Measurements from ENCODE around the gene RGS1.

RGS1 gene

DNA sequence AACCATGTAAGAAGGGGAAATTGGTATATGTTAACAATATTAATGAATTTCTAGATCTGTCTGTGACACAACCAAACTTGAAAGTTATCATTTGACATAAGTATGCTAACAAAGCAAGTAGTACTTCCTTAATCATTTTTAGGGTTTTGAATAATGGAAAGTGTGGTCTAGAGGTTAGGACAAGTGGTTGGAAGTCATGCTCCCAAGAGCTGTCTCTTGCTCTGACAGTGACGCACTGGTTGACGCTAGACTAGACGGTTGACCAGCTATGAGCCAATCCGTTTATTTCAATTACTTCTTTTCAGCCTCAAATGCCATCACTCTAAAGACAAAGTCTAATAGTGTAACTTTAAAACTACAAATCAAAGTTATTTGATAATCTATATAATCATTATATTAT lies 20.7 kb upstream of the RGS1 start:
- no peak for DNase-seq

DNA sequence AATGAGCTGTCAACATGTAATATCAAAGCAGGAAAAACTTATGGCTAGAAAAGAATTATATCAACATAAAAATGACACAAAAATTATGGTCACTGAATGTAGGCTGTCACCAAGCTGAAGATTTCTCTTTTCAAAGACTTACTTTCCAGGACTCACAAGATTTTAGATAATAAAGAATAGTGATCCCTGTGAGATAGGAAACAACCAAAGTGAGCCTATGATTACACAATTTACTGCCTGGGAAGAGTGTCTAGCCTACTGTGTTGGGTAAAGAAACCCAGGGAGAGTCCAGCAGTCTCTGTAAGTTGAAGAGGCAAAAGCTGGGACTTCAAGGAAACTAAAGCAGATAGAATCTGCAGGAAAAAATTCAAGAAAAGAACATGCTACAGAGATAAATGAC lies 20.2 kb upstream of the RGS1 start:
- DNase-seq, result no peak

DNA sequence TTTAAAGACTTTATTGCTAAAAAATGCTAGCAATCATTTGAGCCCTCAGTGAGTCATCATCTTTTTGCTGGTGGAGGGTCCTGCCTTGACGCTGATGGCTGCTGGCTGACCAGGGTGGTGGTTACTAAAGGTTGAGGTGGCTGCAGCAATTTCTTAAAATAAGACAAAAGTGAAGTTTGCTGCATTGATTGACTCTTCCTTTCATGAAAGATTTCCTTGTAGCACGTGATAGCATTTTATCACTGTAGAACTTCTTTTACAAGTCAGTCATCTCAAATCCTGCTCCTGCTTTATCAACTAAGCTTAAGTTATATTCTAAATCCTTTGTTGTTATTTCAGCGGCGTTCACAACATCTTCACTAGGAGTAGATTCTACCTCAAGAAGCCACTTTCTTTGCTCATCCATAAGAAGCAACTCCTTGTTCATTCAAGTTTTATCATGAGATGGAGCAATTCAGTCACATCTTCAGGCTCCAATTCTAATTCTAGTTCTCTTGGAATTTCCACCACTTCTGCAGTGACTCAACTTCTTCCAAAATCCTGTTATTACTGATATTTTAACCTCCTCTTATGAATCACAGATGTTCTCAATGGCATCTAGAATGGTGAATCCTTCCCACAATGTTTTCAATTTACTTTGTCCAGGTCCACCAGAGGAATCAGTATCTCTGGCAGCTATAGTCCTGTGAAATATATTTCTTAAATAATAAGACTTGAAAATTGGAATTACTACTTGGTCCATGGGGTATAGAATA lies 17.6 kb upstream of the RGS1 start:
- no peak for DNase-seq

DNA sequence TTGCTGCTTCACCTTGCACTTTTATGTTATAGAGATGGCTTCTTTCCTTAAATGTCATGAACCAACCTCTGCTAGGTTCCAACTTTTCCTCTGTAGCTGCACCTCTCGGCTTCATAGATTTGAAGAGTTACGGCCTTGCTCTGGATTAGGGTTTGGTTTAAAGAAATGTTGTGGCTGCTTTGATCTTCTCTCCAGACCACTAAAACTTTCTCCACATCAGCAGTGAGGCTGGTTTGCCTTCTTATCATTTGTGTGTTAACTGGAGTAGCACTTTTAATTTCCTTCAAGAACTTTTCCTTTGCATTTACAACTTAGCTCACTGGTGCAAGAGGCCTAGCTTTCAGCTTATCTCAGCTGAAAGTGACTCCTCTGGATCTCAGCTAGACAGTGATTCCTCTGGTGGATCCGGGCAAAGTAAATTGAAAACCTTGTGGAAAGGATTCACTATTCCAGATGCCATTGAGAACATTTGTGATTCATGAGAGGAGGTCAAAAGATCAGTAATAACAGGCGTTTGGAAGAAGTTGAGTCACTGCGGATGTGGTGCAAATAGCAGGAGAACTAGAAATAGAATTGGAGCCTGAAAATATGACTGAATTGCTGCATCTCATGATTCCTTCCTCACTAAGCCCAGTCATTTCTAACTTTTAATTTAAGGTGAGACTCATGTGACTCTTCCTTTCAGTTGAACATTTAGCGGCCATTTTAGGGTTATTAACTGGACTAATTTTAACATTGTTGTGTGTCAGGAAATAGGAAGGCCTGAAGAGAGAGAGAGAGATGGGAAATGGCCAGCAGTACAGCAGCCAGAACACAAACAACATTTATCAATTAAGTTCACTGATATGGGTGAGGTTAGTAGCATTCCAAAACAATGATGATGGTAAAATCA lies 16.2 kb upstream of the RGS1 start:
- DNase-seq, result no peak

DNA sequence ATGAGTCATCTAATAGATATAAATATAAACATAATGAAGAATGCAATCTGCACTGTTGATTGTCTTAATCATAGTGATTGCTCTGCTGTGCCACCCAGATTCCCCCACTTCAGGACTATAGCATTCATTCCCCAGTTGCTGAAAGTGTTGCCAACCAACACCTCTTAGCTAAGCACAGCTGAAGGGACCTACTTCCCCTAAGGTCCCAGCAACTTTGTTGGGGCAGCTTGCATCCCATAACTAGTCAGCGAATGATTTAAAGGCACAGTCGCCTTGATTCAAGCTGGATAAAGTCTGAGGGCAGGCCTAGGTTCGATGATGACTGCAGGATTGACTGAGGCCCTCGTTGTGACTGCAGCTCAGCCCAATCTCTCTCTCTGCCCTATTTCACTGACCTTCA lies 14.3 kb upstream of the RGS1 start:
- DNase-seq, result no peak

DNA sequence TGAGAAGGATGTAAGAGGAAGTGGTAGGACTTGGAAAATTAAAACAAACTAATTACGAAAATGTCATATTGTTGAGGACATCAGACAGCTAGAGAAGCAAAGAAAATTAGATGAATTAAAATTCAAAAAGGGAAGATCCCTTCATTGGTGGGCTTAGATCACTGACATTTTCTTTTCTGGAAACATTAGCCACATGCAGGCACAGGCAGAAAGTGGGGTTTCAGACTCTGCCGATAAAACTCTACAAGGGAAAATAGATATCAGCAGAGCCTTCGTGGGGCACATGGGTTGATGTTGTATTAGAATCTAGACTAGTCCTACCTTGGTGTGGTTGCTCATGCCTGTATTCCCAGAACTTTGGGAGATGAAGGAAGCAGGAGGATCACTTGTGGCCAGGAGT lies 12.4 kb upstream of the RGS1 start:
- no peak for DNase-seq

DNA sequence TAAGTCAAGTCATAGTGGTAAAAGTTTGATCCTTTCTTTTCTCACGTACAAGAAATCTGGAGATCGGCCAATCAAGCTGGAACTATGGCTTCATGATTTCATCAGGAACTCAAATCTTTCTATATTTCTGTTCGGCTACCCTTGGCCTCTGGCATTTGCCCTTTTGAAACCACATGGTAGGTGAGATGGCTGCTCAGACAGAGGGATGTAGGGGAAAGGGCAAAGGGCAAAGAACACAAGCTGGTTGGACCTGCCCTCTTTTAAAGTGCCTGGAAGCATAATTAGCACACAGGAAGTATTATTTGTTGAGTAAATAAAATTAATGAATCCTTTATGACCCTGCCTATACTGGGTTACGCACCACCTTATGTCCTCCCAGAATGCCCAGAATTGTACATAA lies 11.5 kb upstream of the RGS1 start:
- DNase-seq, result no peak

DNA sequence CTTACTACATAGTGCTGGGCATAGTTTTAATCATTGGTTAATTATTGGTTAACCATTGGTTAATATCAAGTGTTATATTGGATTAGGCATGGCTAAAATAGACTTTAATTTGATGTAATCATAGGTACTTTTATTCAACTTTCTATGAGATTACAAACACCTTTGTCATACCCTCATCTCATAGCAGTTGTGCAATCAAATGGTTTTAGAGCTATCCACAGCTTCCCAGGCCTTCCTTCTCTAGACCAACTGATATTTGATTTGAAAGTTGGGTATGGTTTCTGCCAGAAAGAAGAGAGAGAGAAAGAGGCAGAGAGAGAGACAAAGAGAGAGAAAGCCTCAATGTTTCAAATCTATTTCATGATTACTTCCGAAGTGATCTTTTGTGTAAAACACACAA lies 9.6 kb upstream of the RGS1 start:
- no peak for DNase-seq

DNA sequence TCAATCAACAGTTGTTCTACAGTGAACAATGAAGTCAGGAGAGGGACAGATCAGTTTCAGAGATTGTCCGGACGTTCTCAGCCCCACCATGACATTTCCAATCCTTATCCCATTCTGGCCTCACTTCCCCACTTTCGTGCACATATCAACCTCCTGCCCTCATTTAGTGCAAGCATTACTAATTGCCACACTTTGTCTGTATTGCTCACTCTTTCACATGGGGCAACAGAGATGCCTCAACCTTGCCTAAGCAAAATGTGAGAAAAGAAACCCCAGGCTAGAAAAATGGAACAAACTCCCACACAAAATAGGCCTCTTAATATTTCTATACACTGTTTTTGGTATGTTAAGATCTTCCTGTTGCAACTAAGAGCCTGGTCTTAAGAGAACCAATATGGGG lies 8.9 kb upstream of the RGS1 start:
- DNase-seq, result no peak

DNA sequence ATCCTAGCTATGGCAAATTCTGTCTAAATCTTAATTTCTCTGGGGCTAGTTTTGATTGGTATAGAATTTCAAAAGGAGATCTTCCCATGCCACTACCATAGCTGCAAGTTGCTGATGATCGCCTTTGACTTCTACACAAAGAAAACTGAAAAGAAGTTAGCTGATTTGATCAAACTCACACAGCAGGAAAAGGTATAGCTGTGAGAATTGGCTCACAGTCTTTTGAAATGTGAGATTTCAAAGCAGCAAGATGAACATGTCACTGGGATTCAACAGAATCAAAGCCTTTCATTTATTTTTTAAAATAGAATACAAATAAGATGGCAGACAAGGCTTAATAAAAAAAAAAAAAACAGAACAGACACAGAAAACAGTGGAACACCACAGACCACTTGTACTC lies 7.5 kb upstream of the RGS1 start:
- no peak for DNase-seq

DNA sequence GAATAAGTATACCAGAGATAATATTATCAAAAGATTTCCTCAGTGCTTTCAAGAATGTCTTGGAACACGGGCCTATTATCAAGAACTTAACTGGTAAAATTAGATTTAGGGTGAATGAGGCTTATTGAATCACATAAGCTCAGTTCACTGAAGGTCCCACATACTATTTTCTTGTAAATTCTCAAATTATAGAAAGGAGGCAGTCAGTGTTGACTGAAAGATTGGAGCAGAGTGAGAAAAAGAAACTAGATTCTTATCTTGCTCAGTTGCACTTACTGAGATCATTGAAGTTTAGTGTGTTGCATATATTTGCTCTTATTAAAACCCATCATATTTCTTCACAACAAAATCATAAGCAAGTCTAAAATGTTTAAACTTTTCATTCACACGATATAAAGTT lies 3.9 kb upstream of the RGS1 start:
- no peak for DNase-seq

DNA sequence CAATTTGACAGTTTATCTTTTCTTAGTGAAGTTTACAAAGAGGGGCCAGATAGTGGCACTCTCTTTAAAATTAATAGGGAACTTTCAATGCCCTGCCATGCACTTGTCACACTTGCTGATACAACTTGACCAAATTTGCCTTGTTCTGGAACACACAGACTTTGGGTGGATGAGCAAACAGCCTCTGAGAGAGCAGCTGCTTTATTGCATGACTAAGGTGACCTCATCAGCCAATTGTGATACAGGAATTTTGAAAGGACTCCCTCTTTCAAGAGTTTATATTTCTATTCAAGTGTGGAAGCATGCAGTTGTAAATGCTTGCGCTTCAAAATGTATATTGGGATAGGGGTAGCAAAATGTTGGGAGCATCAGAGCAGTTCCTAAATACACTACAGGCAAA lies 2.1 kb upstream of the RGS1 start:
- DNase-seq, result no peak

DNA sequence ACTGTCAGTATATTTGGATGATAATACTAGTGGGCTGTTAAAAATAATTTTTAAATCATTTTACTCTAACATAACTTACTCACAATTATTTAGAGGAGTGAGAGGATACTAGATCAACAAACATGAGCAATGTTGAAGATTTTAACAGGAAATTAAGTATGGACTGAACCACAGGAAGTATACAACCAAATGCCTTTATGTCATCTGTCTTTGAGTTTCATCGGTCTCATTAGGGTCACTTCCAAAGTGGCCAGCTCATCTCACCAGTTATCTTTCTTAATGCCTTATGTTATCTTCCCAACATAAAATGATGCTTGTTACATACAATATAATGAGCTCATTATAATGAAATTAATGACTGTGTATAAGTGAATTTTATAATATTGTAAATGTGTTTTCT lies 1.5 kb upstream of the RGS1 start:
- DNase-seq, result no peak

DNA sequence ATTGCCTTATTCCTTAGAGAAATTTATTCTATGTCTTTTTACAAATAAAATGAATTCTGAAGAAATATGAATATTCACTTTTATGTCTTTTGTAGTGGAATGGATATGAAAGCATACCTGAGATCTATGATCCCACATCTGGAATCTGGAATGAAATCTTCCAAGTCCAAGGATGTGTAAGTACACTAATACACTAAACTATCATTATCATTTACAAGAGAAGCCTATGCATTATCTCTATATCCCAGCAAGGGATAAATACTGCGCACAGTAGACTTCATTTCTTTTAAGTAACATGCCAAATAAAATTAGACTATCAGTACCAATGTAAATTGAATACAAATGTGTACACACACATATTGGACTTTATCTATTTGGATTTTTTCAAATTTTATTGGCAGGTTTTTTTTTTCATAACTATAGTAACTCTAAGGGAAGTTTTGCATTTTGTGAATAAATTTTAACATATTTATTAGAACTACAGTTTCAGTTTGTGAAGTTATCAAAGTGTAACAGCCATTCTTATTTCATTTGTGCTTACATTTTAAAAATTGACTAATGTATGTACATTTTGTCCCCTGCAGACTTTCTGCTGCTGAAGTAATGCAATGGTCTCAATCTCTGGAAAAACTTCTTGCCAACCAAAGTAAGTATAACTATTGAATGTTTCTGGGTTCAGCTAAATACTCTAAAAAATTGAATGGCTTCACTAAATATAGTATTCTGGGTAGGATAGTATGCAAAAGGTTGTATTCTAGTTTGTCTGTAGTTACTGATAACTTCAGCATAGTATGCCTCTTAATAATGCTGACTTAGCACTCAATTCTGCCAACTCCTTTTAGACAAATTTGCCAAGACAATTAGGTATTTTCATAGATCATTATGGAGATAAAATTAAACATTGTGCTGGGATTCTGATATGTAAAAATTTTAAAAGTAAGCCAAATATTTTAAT lies 894 bp downstream of the RGS1 start:
- DNase-seq, result no peak

DNA sequence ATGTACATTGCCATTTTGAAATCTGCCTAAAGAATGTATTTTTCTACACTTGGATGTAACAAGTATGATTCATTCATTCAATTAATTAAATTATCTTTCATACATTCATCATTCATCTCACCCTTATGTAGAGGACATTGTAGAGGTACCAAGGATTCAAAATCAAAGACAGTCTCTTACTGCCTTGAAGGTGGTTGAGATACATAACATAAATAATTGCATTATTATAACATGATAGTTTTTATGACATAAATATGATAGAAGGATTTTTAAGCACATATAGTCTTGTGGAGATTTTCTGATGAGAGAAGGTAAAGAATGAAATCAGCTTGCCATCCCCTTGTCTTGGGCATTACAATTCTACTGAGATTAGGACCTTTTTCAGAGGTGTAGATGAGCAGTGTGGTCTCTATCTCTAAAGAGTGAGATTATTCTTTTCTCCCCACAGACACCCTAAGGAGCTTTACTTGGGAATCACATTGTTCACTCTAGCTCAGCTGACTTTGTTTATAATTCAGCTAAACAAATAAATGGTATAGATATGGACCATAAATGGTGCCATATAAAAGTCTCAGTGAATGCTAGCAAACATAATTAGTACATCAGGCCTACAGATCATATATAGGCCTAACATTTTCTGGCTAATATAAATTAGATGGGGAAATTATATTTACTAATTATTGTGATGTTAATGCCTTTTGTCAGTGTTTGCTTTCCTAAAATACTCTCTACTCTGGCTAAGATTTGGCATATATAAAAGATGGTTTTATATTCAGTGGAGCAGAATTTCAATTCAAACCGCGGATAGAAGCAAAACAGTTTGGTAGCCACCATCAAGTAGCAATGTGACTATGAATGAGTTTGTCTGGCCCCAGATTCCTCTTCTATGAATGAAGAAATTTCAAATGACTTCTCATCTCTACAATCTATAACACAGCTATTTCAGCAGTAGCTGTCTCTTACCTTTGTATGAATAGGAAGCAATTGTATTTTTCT lies 1.9 kb downstream of the RGS1 start:
- no peak for DNase-seq

DNA sequence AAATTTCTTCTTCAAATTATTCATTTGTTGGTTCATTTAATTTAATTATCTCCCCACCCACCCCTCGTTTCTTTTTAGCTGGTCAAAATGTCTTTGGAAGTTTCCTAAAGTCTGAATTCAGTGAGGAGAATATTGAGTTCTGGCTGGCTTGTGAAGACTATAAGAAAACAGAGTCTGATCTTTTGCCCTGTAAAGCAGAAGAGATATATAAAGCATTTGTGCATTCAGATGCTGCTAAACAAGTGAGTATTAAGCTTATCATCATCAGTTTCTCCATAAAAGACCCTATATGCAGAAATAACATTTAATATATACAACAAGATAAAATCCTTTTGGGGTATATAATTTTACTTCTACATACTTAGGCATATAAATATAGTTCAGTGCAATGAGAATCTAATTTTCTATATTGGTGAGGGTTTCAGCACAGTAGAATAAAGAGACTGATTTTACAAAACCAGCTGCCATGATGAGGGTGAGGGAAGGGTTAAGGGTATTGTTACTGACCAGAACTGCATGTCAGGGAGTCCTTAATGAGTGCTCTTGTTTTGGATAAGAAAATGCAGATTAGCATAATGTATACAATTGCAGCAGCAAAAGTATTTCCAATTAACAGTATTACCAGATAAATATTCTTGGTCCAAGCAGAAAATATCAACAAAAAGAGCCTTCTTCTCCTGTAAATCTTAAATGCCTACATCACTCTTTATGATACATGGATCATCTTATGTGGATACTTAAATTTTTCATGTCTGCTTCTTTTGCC lies 2.8 kb downstream of the RGS1 start:
- DNase-seq, result no peak

DNA sequence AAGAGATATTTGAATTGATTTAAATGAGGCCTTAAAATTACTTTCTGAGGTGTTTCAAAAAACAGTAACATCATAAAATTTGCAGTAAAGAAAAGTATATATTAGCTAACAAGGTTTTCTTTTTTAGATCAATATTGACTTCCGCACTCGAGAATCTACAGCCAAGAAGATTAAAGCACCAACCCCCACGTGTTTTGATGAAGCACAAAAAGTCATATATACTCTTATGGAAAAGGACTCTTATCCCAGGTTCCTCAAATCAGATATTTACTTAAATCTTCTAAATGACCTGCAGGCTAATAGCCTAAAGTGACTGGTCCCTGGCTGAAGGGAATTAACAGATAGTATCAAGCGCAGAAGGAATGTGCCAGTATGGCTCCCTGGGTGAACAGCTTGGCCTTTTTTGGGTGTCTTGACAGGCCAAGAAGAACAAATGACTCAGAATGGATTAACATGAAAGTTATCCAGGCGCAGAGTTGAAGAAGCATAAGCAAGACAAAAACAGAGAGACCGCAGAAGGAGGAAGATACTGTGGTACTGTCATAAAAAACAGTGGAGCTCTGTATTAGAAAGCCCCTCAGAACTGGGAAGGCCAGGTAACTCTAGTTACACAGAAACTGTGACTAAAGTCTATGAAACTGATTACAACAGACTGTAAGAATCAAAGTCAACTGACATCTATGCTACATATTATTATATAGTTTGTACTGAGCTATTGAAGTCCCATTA lies 3.6 kb downstream of the RGS1 start:
- no peak for DNase-seq

DNA sequence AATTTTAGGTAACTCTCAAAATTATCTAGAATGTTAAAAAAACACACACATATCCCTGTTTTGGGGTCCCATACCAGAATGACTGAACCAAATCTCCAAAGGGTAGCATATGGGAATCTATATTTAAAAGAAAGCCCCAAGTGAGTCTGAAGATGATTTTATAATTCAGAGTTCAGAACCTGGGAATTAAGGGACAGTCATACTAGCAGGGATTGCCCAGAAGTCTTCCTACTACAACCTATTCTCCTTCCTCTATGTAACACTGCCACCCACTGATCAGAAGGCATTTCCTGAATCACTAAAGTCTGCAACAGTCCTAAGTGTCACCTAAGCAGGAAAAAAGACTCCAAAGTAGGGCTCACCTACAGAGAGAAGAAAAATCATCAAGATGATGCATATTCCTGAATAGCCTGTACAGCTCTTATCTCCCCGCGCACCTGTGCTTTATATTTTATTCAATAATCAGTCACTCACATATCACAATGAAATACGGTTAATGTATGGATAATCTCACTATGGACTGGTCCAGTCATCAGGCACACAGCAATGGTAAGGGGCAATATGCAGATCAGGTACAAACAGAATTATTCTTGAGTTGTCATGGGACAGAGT lies 4.9 kb downstream of the RGS1 start:
- DNase-seq, result peak; percentile 30

DNA sequence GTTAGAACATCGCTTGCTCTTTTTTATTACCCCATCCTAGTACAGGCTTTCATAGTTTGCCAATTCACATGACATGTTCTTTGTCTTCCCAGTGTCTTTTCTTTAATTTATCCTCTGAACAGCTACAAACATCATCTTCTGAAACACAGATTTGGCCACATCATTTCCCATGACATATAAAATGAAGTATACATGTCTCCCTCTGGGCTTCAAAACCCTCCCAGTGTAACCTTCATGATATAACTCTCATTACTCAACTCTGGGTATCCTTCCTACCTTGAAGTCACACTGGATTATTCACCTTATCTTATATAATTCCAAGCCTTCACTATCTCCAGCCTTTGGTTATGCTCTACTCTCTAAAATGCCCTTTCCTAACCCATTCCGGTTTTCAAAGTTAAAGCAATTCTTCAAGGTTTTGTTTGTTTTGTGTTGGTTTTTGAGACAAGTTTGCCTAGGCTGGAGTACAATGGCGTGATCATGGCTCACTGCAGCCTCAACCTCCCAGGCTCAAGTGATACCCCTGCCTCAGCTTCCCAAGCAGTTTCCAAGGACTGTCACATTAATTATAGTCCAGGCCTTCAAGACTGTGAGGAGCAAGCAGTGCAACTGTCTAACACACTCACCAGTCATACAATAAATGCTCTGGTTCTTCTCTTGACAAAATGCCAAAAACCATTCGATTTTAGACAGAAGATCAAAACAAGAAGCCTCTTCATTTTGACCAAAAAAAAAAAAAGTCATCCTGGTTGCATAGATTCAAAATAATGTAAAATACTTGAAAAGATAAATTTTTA lies 5.8 kb downstream of the RGS1 start:
- no peak for DNase-seq

Measured in midbrain (tissue), 1 donor.